ENCODE results near the gene GLCCI1. TPM values are rescaled to one million over a fixed set of nuclear protein-coding genes. Genes with fewer than 3 reads are reported as not detected.

The GLCCI1 gene
- total RNA-seq, 4 donors from 2014 or later: 1.5 to 9.9 (median 5.6) TPM

GRCh38 chr7:8005279-8005678, 36.7 kb downstream of the GLCCI1 start:
- H3K27me3 ChIP-seq: no peaks in the 10 kb centered on the region
- H3K4me1 ChIP-seq: no peaks in the 10 kb centered on the region
- H3K27ac ChIP-seq: no peak overlapping the region
- no peaks in the 10 kb centered on the region for H3K9me3 ChIP-seq
- no peak for DNase-seq
- WGBS, 2 donors: 79 to 84% methylated on average over 1 of the region's 1 CpG
- peaks cover 0 to 33% (median 0%) of the 10 kb centered on the region in 3 donors for H3K36me3 ChIP-seq
- TF ChIP-seq CTCF (IDR thresholded peaks at IDR 0.05) (no peak), POLR2A (IDR thresholded peaks at IDR 0.05) (no peak)
- intact Hi-C loops (cut with DNase I): no loop called here
- no peak overlapping the region for H3K4me3 ChIP-seq

GRCh38 chr7:8014399-8014798, 45.8 kb downstream of the GLCCI1 start:
- no peak overlapping the region for H3K27ac ChIP-seq
- DNase-seq: no peak
- H3K4me1 ChIP-seq: peaks cover 0 to 9% (median 0%) of the 10 kb centered on the region in 3 donors
- intact Hi-C loops (cut with DNase I): no loop called here
- no peaks in the 10 kb centered on the region for H3K27me3 ChIP-seq
- TF ChIP-seq CTCF (IDR thresholded peaks at IDR 0.05) (no peak), POLR2A (IDR thresholded peaks at IDR 0.05) (no peak)
- H3K36me3 ChIP-seq: no peaks in the 10 kb centered on the region
- H3K9me3 ChIP-seq: no peaks in the 10 kb centered on the region
- no peak overlapping the region for H3K4me3 ChIP-seq

GRCh38 chr7:8015100-8015745, 46.6 kb downstream of the GLCCI1 start:
- no peaks in the 10 kb centered on the region for H3K27me3 ChIP-seq
- no peaks in the 10 kb centered on the region for H3K9me3 ChIP-seq
- H3K36me3 ChIP-seq: no peaks in the 10 kb centered on the region
- intact Hi-C loops (cut with DNase I): no loop called here
- H3K4me1 ChIP-seq: peaks cover 0 to 9% (median 0%) of the 10 kb centered on the region in 3 donors
- H3K27ac ChIP-seq: no peak overlapping the region
- no peak for DNase-seq
- TF ChIP-seq POLR2A (IDR thresholded peaks at IDR 0.05) (no peak), CTCF (IDR thresholded peaks at IDR 0.05) (no peak)
- 73 to 84% methylated on average over 1 of the region's 1 CpG for WGBS, 2 donors
- no peak overlapping the region for H3K4me3 ChIP-seq

- Histone ChIP-seq H3K36me3 (no peaks in the 10 kb centered on the region), H3K27ac (no peak overlapping the region), H3K4me3 (no peak overlapping the region), H3K27me3 (no peaks in the 10 kb centered on the region), H3K9me3 (no peaks in the 10 kb centered on the region), H3K4me1 (peaks cover 0 to 9% (median 0%) of the 10 kb centered on the region in 3 donors)
- TF ChIP-seq CTCF (IDR thresholded peaks at IDR 0.05): no peak
- TF ChIP-seq POLR2A (IDR thresholded peaks at IDR 0.05): no peak
- 94% methylated on average over 4 of the region's 4 CpGs for whole genome bisulfite sequencing, 2 donors
- intact Hi-C loops (cut with DNase I): no loop called here
- no peak for DNase-seq
These were observed 47.1 kb downstream of the GLCCI1 start for GRCh38 chr7:8015746-8016120.

- TF ChIP-seq CTCF (IDR thresholded peaks at IDR 0.05) (no peak), POLR2A (IDR thresholded peaks at IDR 0.05) (no peak)
- Histone ChIP-seq H3K9me3 (no peaks in the 10 kb centered on the region), H3K27me3 (no peaks in the 10 kb centered on the region), H3K36me3 (no peaks in the 10 kb centered on the region), H3K4me1 (peaks cover 0 to 9% (median 0%) of the 10 kb centered on the region in 3 donors), H3K27ac (no peak overlapping the region), H3K4me3 (no peak overlapping the region)
- DNase-seq: no peak
- intact Hi-C loops (cut with DNase I): no loop called here
- WGBS, 2 donors: 92 to 93% methylated on average over 1 of the region's 1 CpG
These were observed 48.8 kb downstream of the GLCCI1 start for GRCh38 chr7:8017423-8017822.

All from esophagus squamous epithelium (tissue), 5 donors.